Spleen (tissue), 7 donors: ENCODE results near the gene CD38.
A peak's percentile ranks its signal among the peaks of the same experiment; 100 is the strongest.

Experiments
- CTCF ChIP-seq, 11 experiments: fragments of 200-600 bp in 7 of 11; fragments of 450-650 bp in 4 of 11; sonication (generic) in 4 of 11; IDR thresholded peaks in 8 of 11; conservative IDR thresholded peaks in 3 of 11; 1 replicate in 7 of 11; 2 replicates in 4 of 11; pipeline versions ENCODE4 v1.4.0 to v1.8.0; 2016 to 2021; ENCODE audit warnings: antibody characterized with exemption in 11 of 11, inconsistent platforms in 4 of 11, mild to moderate bottlenecking in 1 of 11
- POLR2A ChIP-seq, 3 donors: fragments of 450-650 bp; IDR thresholded peaks; one replicate each; pipeline ENCODE4 v1.5.1; 2017; ENCODE audit warnings: antibody characterized with exemption in 3 of 3, mild to moderate bottlenecking in 1 of 3
- donor health status: DM: no; HTN: no; CAD: no; lungs with moderate emphysema.
- donor health status: DM: no; HTN: no; CAD: no.
- donor health status: DM: no; HTN: no; CAD: no.

- TF ChIP-seq POLR2A (IDR thresholded peaks at IDR 0.05) (no peak), CTCF (IDR thresholded peaks at IDR 0.05 in 8 of 11, conservative IDR thresholded peaks at IDR 0.05 in 3 of 11) (peak in 10 of 11 experiments; percentile 9 to 64 (median 38))
Measured at GRCh38 chr4:15756361-15756861, 21.7 kb upstream of the CD38 start.
